Suprapubic skin (tissue), 4 donors: ENCODE measurements around the gene CEP44.

ENCODE experiments used
- CTCF ChIP-seq, 2 donors: fragments of 200-600 bp in 1 of 2; fragments of 450-650 bp in 1 of 2; sonication (generic) in 1 of 2; IDR thresholded peaks; one replicate each; pipeline ENCODE4 v1.5.1; 2016 to 2019; ENCODE audit warnings: antibody characterized with exemption in 2 of 2, mild to moderate bottlenecking in 1 of 2, moderate library complexity in 1 of 2
- POLR2A ChIP-seq, 2 donors: fragments of 450-650 bp; IDR thresholded peaks; one replicate each; pipeline ENCODE4 v1.6.1; 2017; ENCODE audit warnings: antibody characterized with exemption in 2 of 2, mild to moderate bottlenecking in 2 of 2, moderate library complexity in 2 of 2
- POLR2AphosphoS5 ChIP-seq, 3 donors: sonication (generic); formaldehyde crosslinking; IDR thresholded peaks; one replicate each; pipeline ENCODE4 v1.6.1; 2017; ENCODE audit warnings: antibody characterized with exemption in 3 of 3

DNA sequence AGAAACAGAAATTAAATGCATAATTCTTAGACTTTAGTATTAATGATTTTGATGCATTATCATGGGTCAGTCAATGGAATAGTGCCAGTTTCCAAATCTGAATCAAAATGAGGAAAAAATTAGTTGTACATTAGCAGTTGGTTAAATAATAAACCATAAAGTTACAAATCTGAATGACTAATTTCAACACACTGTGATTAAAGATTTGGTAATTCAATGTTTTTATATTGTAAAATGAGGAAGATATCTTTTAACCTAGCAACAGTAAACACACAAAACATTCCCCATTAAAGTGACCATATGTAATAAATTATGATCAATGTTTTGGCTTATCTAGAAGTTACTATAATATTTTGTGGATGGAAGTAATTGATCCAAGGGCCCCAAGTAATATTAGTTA, 1.8 kb upstream of the CEP44 start:
- TF ChIP-seq CTCF (IDR thresholded peaks at IDR 0.05) (no peak), POLR2AphosphoS5 (IDR thresholded peaks at IDR 0.05) (no peak), POLR2A (IDR thresholded peaks at IDR 0.05) (no peak)
